SU-DHL-6 (cell line): ENCODE data around the gene SLC35B2.

ENCODE experiments used
- H2AFZ ChIP-seq: fragments of 200-600 bp; sonication (generic); 2 replicates; pipeline ENCODE4 v1.6.1; 2014; ENCODE audit warnings: low read depth, mild to moderate bottlenecking, moderate library complexity, mixed read lengths, antibody characterized with exemption, low read length; ENCODE audit not compliant: severe bottlenecking
- H3F3A ChIP-seq: fragments of 200-600 bp; shearing (Covaris generic); 2 replicates; pipeline ENCODE4 v1.6.0; 2016; ENCODE audit warnings: antibody characterized with exemption, mild to moderate bottlenecking; ENCODE audit not compliant: insufficient read depth
- H3K27ac ChIP-seq: fragments of 200-600 bp; sonication (generic); 2 replicates; pipeline ENCODE4 v1.5.1; 2016; ENCODE audit warnings: low read depth, mild to moderate bottlenecking, low read length, moderate library complexity, mixed read lengths
- H3K27me3 ChIP-seq: fragments of 200-600 bp; sonication (generic), shearing (Covaris generic); 2 replicates; pipeline ENCODE4 v1.6.0; 2014; ENCODE audit warnings: mild to moderate bottlenecking, low read length
- H3K36me3 ChIP-seq: fragments of 200-600 bp; sonication (generic); 2 replicates; pipeline ENCODE4 v1.6.1; 2014; ENCODE audit warnings: mild to moderate bottlenecking, low read length, mixed read lengths
- H3K4me2 ChIP-seq: fragments of 300-600, 200-600 bp; shearing (Covaris generic), sonication (generic); 2 replicates; pipeline ENCODE4 v1.6.0; 2014; ENCODE audit warnings: low read length, low read depth, mild to moderate bottlenecking; ENCODE audit not compliant: poor library complexity, severe bottlenecking
- H3K4me3 ChIP-seq: fragments of 200-600 bp; sonication (generic); 2 replicates; pipeline ENCODE4 v1.5.1; 2014; ENCODE audit warnings: antibody characterized with exemption, low read length, mild to moderate bottlenecking, mixed read lengths; ENCODE audit not compliant: insufficient read depth, poor library complexity, severe bottlenecking
- H3K79me2 ChIP-seq: fragments of 200-600 bp; sonication (generic); 2 replicates; pipeline ENCODE4 v1.6.1; 2014; ENCODE audit warnings: mild to moderate bottlenecking, low read length, moderate library complexity; ENCODE audit not compliant: insufficient read depth
- H3K9ac ChIP-seq: fragments of 200-600 bp; sonication (generic); 2 replicates; pipeline ENCODE4 v1.7.0; 2014; ENCODE audit warnings: mild to moderate bottlenecking, low read length
- H3K9me2 ChIP-seq: fragments of 200-600 bp; sonication (generic); replicated peaks from 2 replicates; pipeline ENCODE4 v1.6.1; 2014; ENCODE audit warnings: low read length; ENCODE audit not compliant: insufficient read depth
- H3K9me3 ChIP-seq: fragments of 200-600 bp; sonication (generic); 2 replicates; pipeline ENCODE4 v1.6.1; 2014; ENCODE audit warnings: low read length, mixed read lengths; ENCODE audit not compliant: insufficient read depth
- H4K20me1 ChIP-seq: fragments of 200-600 bp; sonication (generic); 2 replicates; pipeline ENCODE4 v1.6.1; 2014; ENCODE audit warnings: low read depth, mild to moderate bottlenecking, antibody characterized with exemption, low read length, moderate library complexity, mixed read lengths
- EZH2phosphoT487 ChIP-seq: fragments of 200-600 bp; sonication (generic), shearing (Covaris generic); conservative IDR thresholded peaks from 2 replicates; pipeline ENCODE4 v1.6.1; 2018; ENCODE audit warnings: mild to moderate bottlenecking, antibody characterized with exemption, low read length, moderate library complexity, mixed read lengths
- TF ChIP-seq, protein P1 (sequence below): fragments of 200-600 bp; sonication (generic); IDR thresholded peaks from one replicate; pipeline ENCODE4 v1.5.1; 2017; ENCODE audit warnings: antibody characterized with exemption, mild to moderate bottlenecking, low read length, moderate library complexity; ENCODE audit not compliant: insufficient read depth, poor library complexity, severe bottlenecking

The SLC35B2 gene

GRCh38 chr6:44301782-44302564, 44.6 kb upstream of the SLC35B2 start:
- Histone ChIP-seq H3K9ac (no peak overlapping the region), H3K27me3 (no peaks in the 10 kb centered on the region), H3K36me3 (no peaks in the 10 kb centered on the region), H3K9me2 (no peaks in the 10 kb centered on the region), H3K79me2 (no peaks in the 10 kb centered on the region), H2AFZ (no peak overlapping the region), H3K27ac (no peak overlapping the region), H3K4me3 (no peak overlapping the region), H3K4me2 (no peak overlapping the region), H3F3A (no peaks in the 10 kb centered on the region), H3K9me3 (no peaks in the 10 kb centered on the region), H4K20me1 (no peaks in the 10 kb centered on the region)
- TF ChIP-seq EZH2phosphoT487, result no peak
- TF ChIP-seq, protein P1, sequence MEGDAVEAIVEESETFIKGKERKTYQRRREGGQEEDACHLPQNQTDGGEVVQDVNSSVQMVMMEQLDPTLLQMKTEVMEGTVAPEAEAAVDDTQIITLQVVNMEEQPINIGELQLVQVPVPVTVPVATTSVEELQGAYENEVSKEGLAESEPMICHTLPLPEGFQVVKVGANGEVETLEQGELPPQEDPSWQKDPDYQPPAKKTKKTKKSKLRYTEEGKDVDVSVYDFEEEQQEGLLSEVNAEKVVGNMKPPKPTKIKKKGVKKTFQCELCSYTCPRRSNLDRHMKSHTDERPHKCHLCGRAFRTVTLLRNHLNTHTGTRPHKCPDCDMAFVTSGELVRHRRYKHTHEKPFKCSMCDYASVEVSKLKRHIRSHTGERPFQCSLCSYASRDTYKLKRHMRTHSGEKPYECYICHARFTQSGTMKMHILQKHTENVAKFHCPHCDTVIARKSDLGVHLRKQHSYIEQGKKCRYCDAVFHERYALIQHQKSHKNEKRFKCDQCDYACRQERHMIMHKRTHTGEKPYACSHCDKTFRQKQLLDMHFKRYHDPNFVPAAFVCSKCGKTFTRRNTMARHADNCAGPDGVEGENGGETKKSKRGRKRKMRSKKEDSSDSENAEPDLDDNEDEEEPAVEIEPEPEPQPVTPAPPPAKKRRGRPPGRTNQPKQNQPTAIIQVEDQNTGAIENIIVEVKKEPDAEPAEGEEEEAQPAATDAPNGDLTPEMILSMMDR, result no peak

DNA sequence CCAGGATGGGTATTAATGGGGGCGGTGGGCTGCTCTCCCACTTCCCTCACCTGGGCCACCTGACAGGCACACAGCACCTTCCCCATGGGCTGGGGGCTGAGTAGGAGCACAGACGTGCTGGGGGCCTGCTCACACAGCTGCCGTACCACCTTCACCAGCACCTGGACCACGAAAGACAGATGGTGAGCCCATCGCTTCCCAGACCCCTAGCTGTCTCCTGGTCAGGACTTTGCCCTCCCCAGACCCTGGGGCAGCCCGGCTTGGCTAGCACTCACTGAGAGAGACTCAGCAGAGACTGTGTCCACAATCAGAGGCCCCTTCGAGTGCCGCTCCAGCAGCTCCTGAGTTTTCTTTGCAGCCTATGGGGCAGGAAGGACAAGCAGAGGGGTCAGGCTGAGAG, 43.8 kb upstream of the SLC35B2 start:
- H3K9me3 ChIP-seq, result no peaks in the 10 kb centered on the region
- H3K4me2 ChIP-seq, result no peak overlapping the region
- TF ChIP-seq, protein P1, result no peak
- no peak for TF ChIP-seq EZH2phosphoT487
- H3F3A ChIP-seq, result no peaks in the 10 kb centered on the region
- H3K27me3 ChIP-seq, result no peaks in the 10 kb centered on the region
- H3K27ac ChIP-seq, result no peak overlapping the region
- no peak overlapping the region for H2AFZ ChIP-seq
- H4K20me1 ChIP-seq, result no peaks in the 10 kb centered on the region
- H3K79me2 ChIP-seq, result no peaks in the 10 kb centered on the region
- H3K36me3 ChIP-seq, result no peaks in the 10 kb centered on the region
- H3K9me2 ChIP-seq, result no peaks in the 10 kb centered on the region
- no peak overlapping the region for H3K4me3 ChIP-seq
- no peak overlapping the region for H3K9ac ChIP-seq

DNA sequence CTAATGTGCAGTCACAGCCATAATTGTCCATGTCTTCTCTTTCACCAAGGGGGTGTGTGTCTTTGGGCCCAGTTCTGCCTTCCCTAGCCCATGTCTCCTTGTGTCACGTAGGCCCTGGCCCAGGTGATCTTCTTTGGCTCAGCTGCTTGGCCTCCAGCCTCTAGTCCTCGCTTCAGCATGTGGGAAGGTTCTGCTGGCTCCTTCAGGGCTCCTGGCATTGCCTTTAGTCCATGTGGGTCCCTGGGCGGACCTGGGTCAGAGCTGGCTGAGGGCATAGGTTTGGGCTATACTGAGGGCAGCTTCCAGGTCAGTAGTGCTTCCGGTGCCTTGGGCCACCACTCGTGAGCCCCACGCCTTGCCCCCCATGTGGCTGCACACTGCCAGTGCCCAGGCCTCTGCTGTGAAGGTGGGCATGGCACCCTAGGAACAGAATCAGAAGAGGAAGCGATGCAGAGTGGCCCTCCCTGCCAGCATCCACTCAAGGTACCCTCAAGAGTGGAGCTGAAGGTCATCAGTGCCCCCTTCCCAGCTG, 43.0 kb upstream of the SLC35B2 start:
- no peaks in the 10 kb centered on the region for H3K9me3 ChIP-seq
- no peaks in the 10 kb centered on the region for H3F3A ChIP-seq
- H3K27me3 ChIP-seq, result no peaks in the 10 kb centered on the region
- TF ChIP-seq, protein P1, result no peak
- no peak for TF ChIP-seq EZH2phosphoT487
- no peak overlapping the region for H3K4me2 ChIP-seq
- no peaks in the 10 kb centered on the region for H3K36me3 ChIP-seq
- no peaks in the 10 kb centered on the region for H3K79me2 ChIP-seq
- H4K20me1 ChIP-seq, result no peaks in the 10 kb centered on the region
- H2AFZ ChIP-seq, result no peak overlapping the region
- H3K27ac ChIP-seq, result no peak overlapping the region
- H3K4me3 ChIP-seq, result no peak overlapping the region
- H3K9ac ChIP-seq, result no peak overlapping the region
- no peaks in the 10 kb centered on the region for H3K9me2 ChIP-seq
